Brain pericyte (primary cell): ENCODE data around the gene FAM168A.
"Not testable (repeated sequence)": the region's sequence is repeated elsewhere in the genome, so short reads cannot be mapped to it uniquely, and the experiment has no call there.

ENCODE experiments used
- DNase-seq: peaks from one replicate; pipeline ENCODE4 v3.0.0-alpha.2; 2012; ENCODE audit warnings: low read depth, low spot score

FAM168A gene

DNA sequence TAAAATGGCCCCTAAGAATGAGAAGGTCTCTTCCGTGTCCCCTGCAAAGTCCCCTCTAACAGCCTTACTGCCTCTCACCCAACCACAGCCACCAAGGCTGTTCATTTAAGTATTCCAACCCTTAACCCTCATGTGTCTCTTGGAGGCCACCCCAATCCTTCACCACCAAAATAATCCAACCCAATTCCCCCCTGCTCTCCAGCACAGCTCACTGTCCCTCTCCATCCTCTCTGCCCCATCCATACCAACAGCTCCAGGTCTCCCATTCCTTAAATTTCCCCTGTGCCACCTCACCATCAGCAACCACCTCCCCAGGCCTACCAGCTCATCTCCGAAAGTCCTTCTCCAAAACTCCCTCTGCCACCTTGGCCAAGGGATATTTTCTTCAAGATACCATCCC is 1.4 kb downstream of the FAM168A start:
- no peak for DNase-seq

GRCh38 chr11:73592640-73593039 is 5.3 kb downstream of the FAM168A start:
- DNase-seq = no peak

DNA sequence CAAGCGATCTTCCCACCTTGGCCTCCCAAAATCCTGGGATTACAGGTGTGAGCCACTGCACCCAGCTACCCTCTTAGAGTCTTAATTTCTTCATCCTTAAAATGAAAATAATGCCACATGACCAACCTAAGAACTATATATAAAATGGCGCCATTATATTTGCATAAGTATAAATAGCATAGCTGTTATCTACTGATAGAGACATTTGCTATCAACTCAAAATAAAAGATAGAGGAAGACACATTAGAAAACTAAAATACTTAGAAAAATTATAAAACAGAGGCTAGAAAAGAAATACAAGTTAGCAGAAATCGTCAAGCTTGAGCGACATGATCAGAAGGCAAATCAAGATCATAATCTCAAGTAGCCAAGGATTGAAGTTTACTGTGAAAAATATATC is 6.2 kb downstream of the FAM168A start:
- DNase-seq = no peak

GRCh38 chr11:73590991-73591390 is 6.9 kb downstream of the FAM168A start:
- DNase-seq = no peak

GRCh38 chr11:73586791-73587190 is 11.1 kb downstream of the FAM168A start:
- no peak for DNase-seq

DNA sequence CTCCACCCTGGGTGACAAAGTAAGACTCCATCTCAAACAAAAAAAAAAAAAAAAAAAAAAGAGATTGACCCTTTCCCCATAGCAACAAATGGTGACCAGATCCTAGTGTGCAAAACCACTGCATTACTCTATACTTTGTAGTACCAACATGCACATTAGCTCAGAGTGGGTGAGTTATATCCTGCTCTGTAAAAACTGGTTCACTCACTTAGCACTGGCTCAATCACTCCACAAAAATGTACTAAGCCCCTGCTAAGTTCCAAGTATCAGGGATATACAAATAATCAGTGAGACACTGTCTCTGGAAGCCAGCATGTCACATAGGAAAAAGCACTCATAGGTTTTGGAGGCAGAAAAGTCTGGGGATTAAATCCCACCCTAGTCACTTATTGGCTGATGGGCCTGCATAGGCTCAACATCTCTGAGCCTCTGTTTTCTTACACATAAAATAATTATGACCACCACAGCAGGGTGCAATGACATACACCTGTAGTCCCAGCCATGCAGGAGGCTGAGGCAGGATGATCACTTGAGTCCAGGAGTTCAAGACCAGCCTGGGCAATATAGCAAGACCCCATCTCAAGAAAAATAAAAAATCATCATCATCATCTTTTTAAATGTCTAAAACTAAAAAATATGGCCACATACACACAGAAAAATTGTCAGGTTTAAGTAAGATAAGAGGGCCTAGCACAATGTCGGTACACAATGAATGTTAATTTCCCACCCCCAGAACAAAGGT is 11.9 kb downstream of the FAM168A start:
- DNase-seq = no peak

DNA sequence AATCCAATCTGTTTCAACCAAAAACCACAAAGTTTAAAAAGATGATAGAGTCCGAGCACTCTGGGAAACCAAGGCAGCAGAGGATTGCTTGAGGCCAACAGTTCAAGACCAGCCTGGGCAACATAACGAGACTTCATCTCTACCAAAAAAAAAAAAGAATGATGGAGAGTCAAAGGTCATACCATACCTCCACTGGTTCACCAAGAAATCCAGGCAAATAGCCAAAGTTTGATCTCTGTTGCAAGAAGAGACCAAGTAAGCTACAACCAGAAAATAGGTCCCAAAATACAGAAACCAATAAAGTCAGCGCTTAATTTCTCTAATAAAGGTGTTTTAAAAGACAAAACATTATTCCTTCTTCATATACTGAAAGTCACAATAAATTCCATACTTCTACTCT is 13.1 kb downstream of the FAM168A start:
- no peak for DNase-seq

GRCh38 chr11:73582653-73583052 is 15.3 kb downstream of the FAM168A start:
- no peak for DNase-seq

- DNase-seq = not testable (repeated sequence)
Measured at GRCh38 chr11:73580749-73581148, 17.2 kb downstream of the FAM168A start.

DNA sequence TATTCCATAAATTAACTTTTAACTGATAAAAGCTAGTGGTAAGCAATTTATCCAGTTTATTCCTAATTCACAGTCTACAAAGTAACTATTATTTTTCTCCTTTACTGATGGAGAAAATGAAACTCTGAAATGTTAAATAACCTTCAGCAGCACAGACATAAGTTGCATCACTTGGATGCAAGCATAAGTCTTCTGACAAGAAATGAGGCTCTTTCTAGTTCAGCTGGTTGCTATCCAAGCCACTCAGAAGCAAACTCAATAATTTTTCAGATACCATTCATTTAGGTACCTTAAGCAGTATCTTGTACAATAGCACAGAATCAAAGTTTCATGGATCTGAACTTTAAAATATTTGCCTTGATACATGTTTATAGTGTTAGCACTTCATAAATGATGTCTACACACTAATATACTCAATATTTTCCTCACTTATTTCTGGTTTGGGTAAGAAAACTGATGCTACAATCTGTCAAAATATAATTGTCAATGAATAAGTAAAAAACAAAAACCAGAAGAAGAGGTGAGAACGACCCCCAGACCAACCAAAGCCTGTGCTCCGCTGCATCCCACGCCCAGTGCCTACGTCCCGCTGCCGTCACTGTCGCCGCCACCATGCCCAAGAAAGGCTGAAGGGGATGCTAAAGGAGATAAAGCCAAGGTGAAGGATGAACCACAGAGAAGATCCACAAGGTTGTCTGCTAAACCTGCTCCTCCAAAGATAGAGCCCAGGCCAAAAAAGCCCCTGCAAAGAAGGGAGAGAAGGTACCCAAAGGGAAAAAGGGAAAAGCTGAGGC is 18.1 kb downstream of the FAM168A start:
- DNase-seq = no peak

DNA sequence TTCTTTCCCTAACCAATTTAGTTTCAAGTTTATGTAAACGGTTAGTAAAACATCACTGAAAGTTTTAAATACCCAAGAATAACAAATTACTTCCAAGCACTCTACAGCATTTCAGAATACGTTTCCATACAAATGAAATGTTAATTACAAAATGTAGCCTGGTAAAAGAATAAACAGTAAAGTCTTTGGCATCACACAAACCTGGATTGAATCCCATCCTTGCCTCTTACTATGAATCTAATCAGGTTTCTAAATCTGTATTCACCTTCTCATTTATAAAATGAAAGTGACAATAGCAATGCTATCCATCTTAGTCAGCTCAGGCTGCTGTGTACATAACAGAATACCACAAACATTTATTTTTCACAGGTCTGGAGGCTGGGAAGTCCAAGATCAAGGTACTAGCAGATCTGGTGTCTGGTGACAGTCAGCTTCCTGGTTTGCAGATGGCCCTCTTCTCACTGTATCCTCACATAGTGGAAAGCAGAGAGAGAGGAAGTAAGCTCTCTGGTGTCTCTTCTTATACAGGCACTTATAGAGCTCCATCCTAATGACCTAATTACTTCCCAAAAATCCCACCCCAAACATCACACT is 19.2 kb downstream of the FAM168A start:
- DNase-seq = no peak

- peak; percentile 36 for DNase-seq
Measured at GRCh38 chr11:73577496-73577917, 20.4 kb downstream of the FAM168A start.

DNA sequence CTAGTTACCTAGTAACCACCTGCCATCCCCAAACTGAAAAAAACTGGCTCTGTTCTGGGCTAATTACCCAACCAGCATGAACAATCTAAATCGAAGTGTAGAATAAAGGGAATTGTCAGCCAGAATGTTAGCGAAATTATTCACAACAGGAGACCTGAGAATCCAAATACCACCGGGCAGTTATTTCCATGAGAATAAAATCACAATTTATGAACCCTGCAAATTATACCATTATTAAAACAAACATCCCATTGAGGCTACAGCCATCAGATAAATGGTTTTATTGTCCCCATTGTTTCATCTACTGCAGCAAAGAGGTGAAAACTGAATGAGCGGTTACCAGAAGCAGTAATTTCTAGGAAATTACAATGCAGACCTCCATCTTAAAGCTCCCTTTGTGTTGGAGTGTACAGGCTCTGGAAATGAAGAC is 21.7 kb downstream of the FAM168A start:
- no peak for DNase-seq

DNA sequence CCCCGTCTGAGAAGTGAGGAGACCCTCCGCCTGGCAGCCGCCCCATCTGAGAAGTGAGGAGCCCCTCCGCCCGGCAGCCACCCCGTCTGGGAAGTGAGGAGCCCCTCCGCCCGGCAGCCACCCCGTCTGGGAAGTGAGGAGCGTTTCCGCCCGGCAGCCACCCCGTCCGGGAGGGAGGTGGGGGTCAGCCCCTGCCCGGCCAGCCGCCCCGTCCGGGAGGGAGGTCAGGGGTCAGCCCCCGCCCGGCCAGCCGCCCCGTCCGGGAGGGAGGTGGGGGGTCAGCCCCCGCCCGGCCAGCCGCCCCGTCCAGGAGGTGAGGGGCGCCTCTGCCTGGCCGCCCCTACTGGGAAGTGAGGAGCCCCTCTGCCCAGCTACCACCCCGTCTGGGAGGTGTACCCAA is 25.9 kb downstream of the FAM168A start:
- DNase-seq = not testable (repeated sequence)

- DNase-seq = no peak
Measured at GRCh38 chr11:73570415-73571114, 27.3 kb downstream of the FAM168A start.

- no peak for DNase-seq
Measured at GRCh38 chr11:73566977-73567755, 30.7 kb downstream of the FAM168A start.

GRCh38 chr11:73566422-73566821 is 31.5 kb downstream of the FAM168A start:
- no peak for DNase-seq

DNA sequence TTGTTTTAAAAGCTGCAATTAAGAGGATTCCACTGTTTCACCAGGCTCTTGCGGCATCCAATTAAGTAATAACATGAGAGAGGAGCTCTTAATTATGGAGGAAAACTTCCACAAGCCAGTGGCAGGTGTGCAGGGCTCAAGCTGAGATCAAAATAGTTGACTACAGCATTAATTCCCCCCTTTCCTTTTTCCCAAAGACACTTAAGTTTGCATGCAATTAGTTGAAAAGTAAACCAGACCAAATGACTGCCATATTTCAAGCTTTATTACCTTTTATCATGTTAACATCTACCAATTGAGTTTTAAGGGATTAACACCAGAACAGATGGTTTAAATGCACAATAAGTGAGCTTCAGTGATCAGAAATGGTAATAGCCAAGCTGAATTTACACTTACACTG is 32.1 kb downstream of the FAM168A start:
- no peak for DNase-seq

DNA sequence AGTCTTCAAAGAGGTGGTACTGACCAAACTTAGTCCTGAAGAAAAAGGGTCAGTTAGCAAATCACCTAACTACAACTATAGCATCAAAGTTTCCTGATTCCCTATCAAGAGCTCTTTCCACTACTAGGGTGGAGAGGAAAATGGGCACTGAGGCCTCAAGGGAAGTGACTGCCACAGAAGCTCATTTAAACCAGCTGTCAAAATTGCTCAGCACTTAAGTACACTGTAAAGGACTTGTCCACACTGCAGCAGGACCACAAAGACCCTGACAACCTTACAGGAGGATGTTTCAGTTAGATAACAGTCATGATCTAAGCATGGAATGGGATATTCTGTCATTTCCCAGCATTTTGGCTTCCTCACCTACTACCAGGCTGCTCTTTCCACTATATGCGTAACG is 33.0 kb downstream of the FAM168A start:
- DNase-seq = no peak

- DNase-seq = no peak
Measured at GRCh38 chr11:73563539-73564200, 34.2 kb downstream of the FAM168A start.

DNA sequence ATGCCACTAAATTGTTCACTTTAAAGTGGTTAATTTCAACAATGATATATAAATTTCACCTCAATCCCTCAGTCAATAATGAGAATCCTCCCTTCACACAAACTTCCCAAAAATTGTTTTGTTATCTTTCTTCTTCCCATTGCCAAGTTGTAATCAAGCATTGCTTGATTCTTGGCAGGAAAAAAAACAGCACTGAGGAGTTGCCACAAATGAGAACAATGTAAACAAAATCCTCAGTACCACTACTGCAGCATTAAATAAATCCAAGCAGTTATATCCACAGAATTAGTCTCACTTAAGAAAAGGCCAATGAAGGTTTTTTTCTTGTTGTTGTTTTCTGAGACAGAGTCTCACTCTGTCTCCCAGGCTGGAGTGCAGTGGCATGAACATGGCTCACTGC is 38.2 kb downstream of the FAM168A start:
- DNase-seq = no peak
